Type B pancreatic cell (in vitro differentiated cells): ENCODE measurements around the gene RPP25L. TPM values are rescaled to one million over a fixed set of nuclear protein-coding genes. Genes with fewer than 3 reads are reported as not detected.
"Not testable (repeated sequence)": the region's sequence is repeated elsewhere in the genome, so short reads cannot be mapped to it uniquely, and the experiment has no call there.

Experiments used
- DNase-seq: peaks from one replicate; pipeline ENCODE4 v3.0.0; 2021; ENCODE audit warnings: mixed read lengths; ENCODE audit not compliant: unreplicated experiment; ENCODE audit errors: extremely low spot score
- H3K27ac Mint-ChIP-seq: 2 replicates; pipeline ENCODE4 v1.8.0; 2021; ENCODE audit warnings: mild to moderate bottlenecking, mixed read lengths
- H3K27me3 Mint-ChIP-seq: 2 replicates; pipeline ENCODE4 v1.8.0; 2021; ENCODE audit warnings: mixed read lengths
- H3K36me3 Mint-ChIP-seq: 2 replicates; pipeline ENCODE4 v1.8.0; 2021; ENCODE audit warnings: mixed read lengths
- H3K4me1 Mint-ChIP-seq: one replicate; pipeline ENCODE4 v1.8.0; 2021; ENCODE audit warnings: mixed read lengths; ENCODE audit not compliant: unreplicated experiment
- H3K4me3 Mint-ChIP-seq: 2 replicates; pipeline ENCODE4 v1.8.0; 2021; ENCODE audit warnings: mild to moderate bottlenecking, mixed read lengths
- H3K9me3 Mint-ChIP-seq: 2 replicates; pipeline ENCODE4 v1.8.0; 2021; ENCODE audit warnings: mixed read lengths
- CTCF ChIP-seq: fragments of 200-600 bp; sonication (generic); conservative IDR thresholded peaks from 2 replicates; pipeline ENCODE4 v1.5.0; 2021; ENCODE audit warnings: antibody characterized with exemption, mild to moderate bottlenecking
- total RNA-seq: library from RNA; stranded (reverse); gene quantifications from 2 replicates; pipeline ENCODE4 v1.2.1, GENCODE V29; 2021; ENCODE audit warnings: low replicate concordance

Gene RPP25L
- total RNA-seq, 1 donor from 2014 or later = 31.8 TPM

GRCh38 chr9:34646211-34647083, 34.5 kb upstream of the RPP25L start, which contains the start of gene GALT:
Gene GALT, plus strand, starts transcription at chr9:34646675. Its CDS starts 30 bp downstream, at chr9:34646705.
- no peaks in the 10 kb centered on the region for H3K9me3 Mint-ChIP-seq
- peak within 1 kb of the TSS; percentile 80 for H3K27ac Mint-ChIP-seq
- TF ChIP-seq CTCF = peak; percentile 56
- peaks cover 25% of the 10 kb centered on the region for H3K4me1 Mint-ChIP-seq
- peak; percentile 94 for DNase-seq
- no peaks in the 10 kb centered on the region for H3K27me3 Mint-ChIP-seq
- peak within 1 kb of the TSS; percentile 92 for H3K4me3 Mint-ChIP-seq
- H3K36me3 Mint-ChIP-seq = peaks cover 9% of the 10 kb centered on the region

GRCh38 chr9:34644766-34645314, 32.9 kb upstream of the RPP25L start:
- no peak for TF ChIP-seq CTCF
- Mint-ChIP-seq H3K9me3 (no peaks in the 10 kb centered on the region), H3K36me3 (peaks cover 9% of the 10 kb centered on the region), H3K27me3 (no peaks in the 10 kb centered on the region), H3K4me3 (peak overlapping the region; percentile 31), H3K4me1 (peaks cover 20% of the 10 kb centered on the region), H3K27ac (no peak overlapping the region)
- no peak for DNase-seq

- no peaks in the 10 kb centered on the region for H3K36me3 Mint-ChIP-seq
- DNase-seq = no peak
- H3K4me1 Mint-ChIP-seq = peaks cover 24% of the 10 kb centered on the region
- H3K4me3 Mint-ChIP-seq = no peak overlapping the region
- H3K27ac Mint-ChIP-seq = no peak overlapping the region
- no peak for TF ChIP-seq CTCF
- no peaks in the 10 kb centered on the region for H3K27me3 Mint-ChIP-seq
- no peaks in the 10 kb centered on the region for H3K9me3 Mint-ChIP-seq
Measured at GRCh38 chr9:34642679-34643078, 30.8 kb upstream of the RPP25L start.

- not testable (repeated sequence) for H3K4me3 Mint-ChIP-seq, H3K27ac Mint-ChIP-seq, H3K27me3 Mint-ChIP-seq, H3K36me3 Mint-ChIP-seq, DNase-seq, H3K9me3 Mint-ChIP-seq
- H3K4me1 Mint-ChIP-seq = peaks cover 18% of the 10 kb centered on the region
Measured at GRCh38 chr9:34639322-34639721, 27.4 kb upstream of the RPP25L start.

GRCh38 chr9:34638138-34638445, 26.2 kb upstream of the RPP25L start:
- Mint-ChIP-seq H3K4me1 (peaks cover 22% of the 10 kb centered on the region), H3K9me3 (no peaks in the 10 kb centered on the region), H3K27ac (peak overlapping the region; percentile 76), H3K36me3 (no peaks in the 10 kb centered on the region), H3K27me3 (no peaks in the 10 kb centered on the region), H3K4me3 (peak overlapping the region; percentile 91)
- no peak for DNase-seq
- TF ChIP-seq CTCF = no peak
